Right lobe of liver (tissue), 6 donors: ENCODE results near the gene CPNE7. TPM values are rescaled to one million over a fixed set of nuclear protein-coding genes. Genes with fewer than 3 reads are reported as not detected.

Source experiments
- ATAC-seq, 4 donors: fragments of 200-7000 bp; cut with Tn5 transposase; one replicate each; pipeline ENCODE4 v1.9.1; 2020; ENCODE audit warnings: mild to moderate bottlenecking in 4 of 4, moderate library complexity in 4 of 4
- DNase-seq, 3 donors: peaks; one replicate each; pipeline ENCODE4 v3.0.0-alpha.2; 2020
- H3K27ac ChIP-seq, 3 donors: fragments of 200-600 bp; one replicate each; pipeline ENCODE4 v1.8.0; 2022
- H3K27me3 ChIP-seq, 2 donors: fragments of 200-600 bp; one replicate each; pipeline ENCODE4 v1.8.0; 2022
- H3K36me3 ChIP-seq, 4 donors: fragments of 200-600 bp; sonication (generic) in 1 of 4; one replicate each; pipeline versions ENCODE4 v1.5.1 to v1.8.0; 2017 to 2022; ENCODE audit warnings: control low read depth in 1 of 4
- H3K4me1 ChIP-seq, 4 donors: fragments of 200-600 bp; sonication (generic) in 1 of 4; one replicate each; pipeline versions ENCODE4 v1.5.1 to v1.8.0; 2017 to 2022; ENCODE audit warnings: control low read depth in 1 of 4
- H3K4me3 ChIP-seq, 3 donors: fragments of 200-600 bp; one replicate each; pipeline ENCODE4 v1.8.0; 2022
- H3K9me3 ChIP-seq, 4 donors: fragments of 200-600 bp; sonication (generic) in 1 of 4; one replicate each; pipeline versions ENCODE4 v1.5.1 to v1.8.0; 2017 to 2022; ENCODE audit warnings: control low read depth in 1 of 4
- POLR2A ChIP-seq: fragments of 450-650 bp; IDR thresholded peaks from one replicate; pipeline ENCODE4 v1.6.1; 2017; ENCODE audit warnings: antibody characterized with exemption, mild to moderate bottlenecking
- WGBS: methylation state at CpG from one replicate; pipeline ENCODE4 v1.1.6; 2018; ENCODE audit warnings: low coverage, low lambda C conversion rate; ENCODE audit not compliant: insufficient coverage; ENCODE audit errors: missing lambda C conversion rate; 5-methylcytosine and 5-hydroxymethylcytosine counted together
- intact Hi-C, 2 donors: fragments of 100-400 bp; cut with DNase I; formaldehyde crosslinking; loops; one replicate each; pipeline versions ENCODE4 v1.11.2 to v1.14.1; 2022
- total RNA-seq, 6 experiments: library from RNA; depleted of rRNA in 2 of 6; stranded (reverse); fragments of >200 nt in 2 of 6; fragmentation: NEBNext Ultra II Directional in 3 of 6; extraction: Animal tissue kit (Norgen Biotek cat#: 25700) in 3 of 6; gene quantifications; one replicate each; pipeline versions ENCODE4 v1.1.0 to v1.2.4, GENCODE V29; 2016 to 2023
- TF ChIP-seq, protein P1 (sequence below), 4 donors: fragments of 200-600 bp in 3 of 4; fragments of 450-650 bp in 1 of 4; IDR thresholded peaks; one replicate each; pipeline versions ENCODE4 v1.5.1 to v1.8.0; 2016 to 2022; ENCODE audit warnings: antibody characterized with exemption in 4 of 4, mild to moderate bottlenecking in 2 of 4
- donor health status: DM: no; HTN: yes; CAD: no.
- donor health status: DM: no; HTN: no; CAD: no.
- donor health status: DM: no; HTN: no; CAD: no.
- donor health status: DM: no; HTN: yes; CAD: no.
- donor health status: DM: no; HTN: yes; CAD: no.

CPNE7 gene
- total RNA-seq, 6 experiments from 2014 or later: 0.33 to 3.7 (median 0.77) TPM

GRCh38 chr16:89606006-89606405 is 30.4 kb downstream of the CPNE7 start:
- DNase-seq (no peak), ATAC-seq (no peak)
- H3K27ac ChIP-seq: no peak overlapping the region
- no peaks in the 10 kb centered on the region for H3K4me1 ChIP-seq
- no peaks in the 10 kb centered on the region for H3K9me3 ChIP-seq
- intact Hi-C loops: no loop called here
- 100% methylated on average over 2 of the region's 9 CpGs for WGBS
- H3K27me3 ChIP-seq: no peaks in the 10 kb centered on the region
- no peaks in the 10 kb centered on the region for H3K36me3 ChIP-seq
- H3K4me3 ChIP-seq: no peak overlapping the region
- TF ChIP-seq, protein P1, sequence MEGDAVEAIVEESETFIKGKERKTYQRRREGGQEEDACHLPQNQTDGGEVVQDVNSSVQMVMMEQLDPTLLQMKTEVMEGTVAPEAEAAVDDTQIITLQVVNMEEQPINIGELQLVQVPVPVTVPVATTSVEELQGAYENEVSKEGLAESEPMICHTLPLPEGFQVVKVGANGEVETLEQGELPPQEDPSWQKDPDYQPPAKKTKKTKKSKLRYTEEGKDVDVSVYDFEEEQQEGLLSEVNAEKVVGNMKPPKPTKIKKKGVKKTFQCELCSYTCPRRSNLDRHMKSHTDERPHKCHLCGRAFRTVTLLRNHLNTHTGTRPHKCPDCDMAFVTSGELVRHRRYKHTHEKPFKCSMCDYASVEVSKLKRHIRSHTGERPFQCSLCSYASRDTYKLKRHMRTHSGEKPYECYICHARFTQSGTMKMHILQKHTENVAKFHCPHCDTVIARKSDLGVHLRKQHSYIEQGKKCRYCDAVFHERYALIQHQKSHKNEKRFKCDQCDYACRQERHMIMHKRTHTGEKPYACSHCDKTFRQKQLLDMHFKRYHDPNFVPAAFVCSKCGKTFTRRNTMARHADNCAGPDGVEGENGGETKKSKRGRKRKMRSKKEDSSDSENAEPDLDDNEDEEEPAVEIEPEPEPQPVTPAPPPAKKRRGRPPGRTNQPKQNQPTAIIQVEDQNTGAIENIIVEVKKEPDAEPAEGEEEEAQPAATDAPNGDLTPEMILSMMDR (IDR thresholded peaks at IDR 0.05): no peak
- TF ChIP-seq POLR2A: no peak

GRCh38 chr16:89607453-89607852 is 31.9 kb downstream of the CPNE7 start:
- no peaks in the 10 kb centered on the region for H3K4me1 ChIP-seq
- no peaks in the 10 kb centered on the region for H3K27me3 ChIP-seq
- TF ChIP-seq, protein P1 (IDR thresholded peaks at IDR 0.05): no peak
- TF ChIP-seq POLR2A: no peak
- H3K4me3 ChIP-seq: no peak overlapping the region
- intact Hi-C loops: no loop called here
- DNase-seq (no peak), ATAC-seq (no peak)
- H3K9me3 ChIP-seq: no peaks in the 10 kb centered on the region
- no peak overlapping the region for H3K27ac ChIP-seq
- no peaks in the 10 kb centered on the region for H3K36me3 ChIP-seq
- WGBS: 71% methylated on average over 3 of the region's 9 CpGs

DNA sequence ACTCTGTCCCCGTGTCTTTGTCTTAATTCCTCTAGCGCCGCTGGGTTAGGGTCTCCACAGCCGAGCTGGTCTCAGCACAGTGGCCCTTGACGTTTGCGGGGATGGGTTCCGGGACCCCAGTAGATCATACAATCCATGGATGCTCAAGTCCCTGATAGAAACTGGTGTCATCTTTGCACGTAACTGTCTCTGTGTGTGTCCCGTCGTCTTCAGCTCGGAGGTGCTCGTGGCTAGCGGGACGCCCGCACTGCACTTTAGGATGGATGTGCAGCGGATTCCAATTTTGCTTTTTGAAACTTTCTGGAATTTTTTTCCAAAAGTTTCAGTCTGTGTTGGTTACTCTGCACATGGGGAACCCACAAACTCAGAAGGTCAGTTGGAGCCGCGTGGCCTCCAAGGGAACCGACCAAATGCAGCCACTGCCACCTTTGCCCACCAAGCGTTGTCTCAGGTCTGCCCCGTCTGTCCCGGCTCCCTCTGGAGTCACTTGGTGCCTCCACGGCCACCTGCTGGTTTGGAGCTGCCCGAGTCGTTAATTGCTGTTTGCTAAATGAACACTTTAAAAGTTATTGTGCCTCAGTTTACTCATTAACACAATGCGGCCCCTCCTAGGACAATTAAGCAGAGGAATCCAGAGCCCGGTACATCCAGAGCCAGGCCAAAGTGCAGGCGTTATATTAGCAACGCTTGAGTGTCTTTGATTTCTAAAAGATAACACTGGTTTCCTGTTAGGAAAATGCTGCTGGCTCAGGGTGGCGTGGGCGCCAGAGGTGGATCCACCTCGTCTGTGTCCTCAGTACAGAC is 32.6 kb downstream of the CPNE7 start:
- H3K27ac ChIP-seq: no peak overlapping the region
- WGBS: 62% methylated on average over 23 of the region's 32 CpGs

GRCh38 chr16:89610108-89610453 is 34.5 kb downstream of the CPNE7 start:
- intact Hi-C loops: no loop called here
- no peak overlapping the region for H3K4me3 ChIP-seq
- H3K27ac ChIP-seq: no peak overlapping the region
- no peak for TF ChIP-seq POLR2A
- no peaks in the 10 kb centered on the region for H3K4me1 ChIP-seq
- no peaks in the 10 kb centered on the region for H3K9me3 ChIP-seq
- H3K36me3 ChIP-seq: no peaks in the 10 kb centered on the region
- ATAC-seq: no peak
- no peak for DNase-seq
- 45% methylated on average over 1 of the region's 1 CpG for WGBS
- H3K27me3 ChIP-seq: no peaks in the 10 kb centered on the region

More for the DNA sequence above, 32.6 kb downstream of the CPNE7 start:
- TF ChIP-seq POLR2A: no peak
- TF ChIP-seq, protein P1 (IDR thresholded peaks at IDR 0.05): no peak
- H3K27me3 ChIP-seq: no peaks in the 10 kb centered on the region
- H3K4me1 ChIP-seq: no peaks in the 10 kb centered on the region
- intact Hi-C loops: no loop called here
- H3K4me3 ChIP-seq: no peak overlapping the region
- no peaks in the 10 kb centered on the region for H3K9me3 ChIP-seq
- ATAC-seq (no peak), DNase-seq (no peak)
- H3K36me3 ChIP-seq: no peaks in the 10 kb centered on the region

- 80% methylated on average over 14 of the region's 20 CpGs for WGBS
- ATAC-seq: no peak
Observed at GRCh38 chr16:89612415-89613166, 37.0 kb downstream of the CPNE7 start.

More at GRCh38 chr16:89612415-89613166, 37.0 kb downstream of the CPNE7 start:
- no peaks in the 10 kb centered on the region for H3K4me1 ChIP-seq
- H3K36me3 ChIP-seq: no peaks in the 10 kb centered on the region
- H3K27ac ChIP-seq: no peak overlapping the region
- intact Hi-C loops: no loop called here
- TF ChIP-seq, protein P1 (IDR thresholded peaks at IDR 0.05): no peak
- TF ChIP-seq POLR2A: no peak
- no peaks in the 10 kb centered on the region for H3K9me3 ChIP-seq
- no peak for DNase-seq
- no peaks in the 10 kb centered on the region for H3K27me3 ChIP-seq
- no peak overlapping the region for H3K4me3 ChIP-seq
